HepG2 (cell line): ENCODE measurements around the gene NCLN. TPM values are rescaled to one million over a fixed set of nuclear protein-coding genes. Genes with fewer than 3 reads are reported as not detected.
"Not testable (repeated sequence)": the region's sequence is repeated elsewhere in the genome, so short reads cannot be mapped to it uniquely, and the experiment has no call there.

ENCODE experiments used
- ATAC-seq: fragments of 200-7000 bp; cut with Tn5 transposase; 3 replicates; pipeline ENCODE4 v1.9.1; 2020; ENCODE audit warnings: mild to moderate bottlenecking, moderate library complexity
- BruUV-seq: library from RNA; stranded (reverse); fragments of 400-500 nt; replicated peaks from 2 replicates; lab custom pipeline; 2021; lab: Mats Ljungman, UMichigan
- CTCF ChIA-PET: fragments of 300-600 bp; formaldehyde crosslinking; extraction: SDS; loops from one replicate; lab custom pipeline; 2021; ENCODE audit warnings: low total read pairs, inconsistent platforms, low intra/inter-chr PET ratio; lab: Yijun Ruan, JAX
- POLR2A ChIA-PET: fragments of 350-600 bp; sonication (Branson Sonifier 250); formaldehyde crosslinking; loops from one replicate; lab custom pipeline; 2020; ENCODE audit warnings: antibody characterized with exemption, inconsistent platforms; lab: Yijun Ruan, JAX
- DNase-seq: peaks from one replicate; pipeline ENCODE4 v3.0.0-alpha.2; 2015; ENCODE audit warnings: low spot score
- FAIRE-seq: peaks from 3 replicates; lab custom pipeline; 2011; peaks lifted over from hg19 to GRCh38; lab: Jason Lieb, UNC
- H2AFZ ChIP-seq: one replicate; pipeline ENCODE4 v1.6.1; 2011; ENCODE audit warnings: low read length, inconsistent platforms
- H3K27ac ChIP-seq: fragments of 300-600 bp; 3 replicates; pipeline ENCODE4 v1.8.0; 2011; ENCODE audit warnings: mixed run types, mild to moderate bottlenecking, mixed read lengths, low read length, inconsistent platforms; ENCODE audit not compliant: insufficient read depth; ENCODE audit errors: extremely low read length
- H3K27me3 ChIP-seq, 2 experiments: fragments of 200-600 bp in 1 of 2; 2 replicates in 1 of 2; 3 replicates in 1 of 2; pipeline versions ENCODE4 v1.6.0 to v1.8.0; 2011; ENCODE audit warnings: low read length in 2 of 2, mild to moderate bottlenecking in 2 of 2, moderate library complexity in 2 of 2, inconsistent platforms in 1 of 2; ENCODE audit not compliant: insufficient read depth in 2 of 2, control insufficient read depth in 1 of 2
- H3K36me3 ChIP-seq, 2 experiments: fragments of 200-600 bp in 1 of 2; replicated peaks in 1 of 2; 2 replicates in 1 of 2; 3 replicates in 1 of 2; pipeline versions ENCODE4 v1.5.1 to v1.8.0; 2011; ENCODE audit warnings: low read length in 2 of 2, inconsistent platforms in 1 of 2; ENCODE audit not compliant: insufficient read depth in 2 of 2, control insufficient read depth in 1 of 2
- H3K4me1 ChIP-seq: 2 replicates; pipeline ENCODE4 v1.5.1; 2012; ENCODE audit warnings: low read length, inconsistent platforms; ENCODE audit not compliant: insufficient read depth
- H3K4me2 ChIP-seq: 2 replicates; pipeline ENCODE4 v1.6.0; 2011; ENCODE audit warnings: low read depth, low read length, inconsistent platforms
- H3K4me3 ChIP-seq, 3 experiments: fragments of 200-600 bp in 1 of 3; sonication (generic), shearing (Covaris generic) in 1 of 3; replicated peaks in 1 of 3; 2 replicates each; pipeline ENCODE4 v1.5.1; 2011 to 2016; ENCODE audit warnings: low read length in 3 of 3, inconsistent platforms in 2 of 3, low read depth in 2 of 3, mild to moderate bottlenecking in 2 of 3, control low read depth in 1 of 3, mixed read lengths in 1 of 3; ENCODE audit not compliant: insufficient read depth in 1 of 3
- H3K79me2 ChIP-seq: one replicate; pipeline ENCODE4 v1.6.1; 2011; ENCODE audit warnings: low read length, inconsistent platforms; ENCODE audit not compliant: insufficient read depth
- H3K9ac ChIP-seq: 2 replicates; pipeline ENCODE4 v1.6.0; 2011; ENCODE audit warnings: mild to moderate bottlenecking, low read depth, low read length, inconsistent platforms; ENCODE audit not compliant: insufficient read depth
- H3K9me3 ChIP-seq: 2 replicates; pipeline ENCODE4 v1.5.1; 2012; ENCODE audit warnings: mild to moderate bottlenecking, low read length
- H4K20me1 ChIP-seq: 2 replicates; pipeline ENCODE4 v1.6.0; 2011; ENCODE audit warnings: inconsistent platforms, mild to moderate bottlenecking, low read length, moderate library complexity; ENCODE audit not compliant: insufficient read depth
- NONO ChIP-seq, 2 experiments: fragments of 450-650 bp in 1 of 2; sonication (generic) in 1 of 2; formaldehyde crosslinking in 1 of 2; IDR thresholded peaks in 1 of 2; conservative IDR thresholded peaks in 1 of 2; 2 replicates each; pipeline versions ENCODE4 v1.6.1 to v1.8.0; 2017 to 2022; ENCODE audit warnings: mild to moderate bottlenecking in 1 of 2, missing genetic modification reagents in 1 of 2, moderate library complexity in 1 of 2
- TERF1 ChIP-seq: sonication (generic); formaldehyde crosslinking; IDR thresholded peaks from 2 replicates; pipeline ENCODE4 v1.8.0; 2022; ENCODE audit warnings: mild to moderate bottlenecking, missing genetic modification reagents, moderate library complexity
- ZMYM3 ChIP-seq: sonication (generic); formaldehyde crosslinking; IDR thresholded peaks from 2 replicates; pipeline ENCODE4 v1.5.1; 2020; ENCODE audit warnings: mild to moderate bottlenecking, missing genetic modification reagents
- WGBS: methylation state at CpG from one replicate; pipeline ENCODE4 v1.1.6; 2017; ENCODE audit warnings: low lambda C conversion rate; 5-methylcytosine and 5-hydroxymethylcytosine counted together
- in situ Hi-C: cut with HindIII; loops from 2 replicates; pipeline ENCODE4 v1.10.0; 2017; ENCODE audit warnings: low pct_unique_long_range_greater_than_20kb; ENCODE audit not compliant: extremely low pct_ligation_motif_present
- intact Hi-C: fragments of 100-400 bp; cut with micrococcal nuclease; formaldehyde crosslinking; loops from one replicate; pipeline ENCODE4 v1.10.0; 2022; ENCODE audit not compliant: unreplicated experiment
- polyA plus RNA-seq, 8 experiments: library from polyadenylated mRNA; depleted of rRNA in 3 of 8; stranded (reverse) in 7 of 8; unstranded in 1 of 8; fragments of >200 nt; fragmentation: Illumina TruSeq in 4 of 8; extraction: Trizol in 4 of 8; gene quantifications; 2 replicates each; pipeline versions ENCODE4 v1.2.1 to v1.2.3, GENCODE V29; 2011 to 2016; ENCODE audit warnings: low read depth in 4 of 8, missing spikeins in 1 of 8, mixed read lengths in 1 of 8; ENCODE audit not compliant: insufficient read depth in 1 of 8
- total RNA-seq, 5 experiments: library from RNA; depleted of rRNA; stranded (reverse); fragments of >200 nt; fragmentation: Illumina TruSeq; extraction: Trizol; gene quantifications; 2 replicates each; pipeline ENCODE4 v1.2.3, GENCODE V29; 2016; ENCODE audit warnings: low read depth in 1 of 5
- TF ChIP-seq, protein P1 (sequence below): sonication (generic); formaldehyde crosslinking; IDR thresholded peaks from 2 replicates; pipeline ENCODE4 v1.5.0; 2020; ENCODE audit warnings: mild to moderate bottlenecking, missing genetic modification reagents, moderate library complexity

Gene NCLN
- total and polyA plus RNA-seq, 2 of the 13 experiments (the other 11 are each of a cell fraction or from before 2014, with no cell fraction given) = 42.6 to 56.0 TPM

GRCh38 chr19:3234800-3235199 lies 49.1 kb downstream of the NCLN start:
- in situ Hi-C loops = no loop called here
- no TSS peak for BruUV-seq
- Histone ChIP-seq H3K4me3 (no peak overlapping the region), H3K27me3 (peaks cover 0 to 6% of the 10 kb centered on the region in 2 experiments; a peak in 1 of 5 replicates), H3K4me1 (no peaks in the 10 kb centered on the region), H3K9ac (no peak overlapping the region), H3K9me3 (no peaks in the 10 kb centered on the region), H4K20me1 (no peaks in the 10 kb centered on the region), H3K27ac (no peak overlapping the region), H3K4me2 (no peak overlapping the region), H3K79me2 (no peaks in the 10 kb centered on the region), H2AFZ (no peak overlapping the region), H3K36me3 (no peaks in the 10 kb centered on the region)
- ATAC-seq (peak; percentile 37; the same call in 1 of the 3 replicates), DNase-seq (no peak), FAIRE-seq (no peak)
- intact Hi-C loops = no loop called here
- POLR2A ChIA-PET = no interaction called here
- peak; percentile 75 for TF ChIP-seq ZMYM3 (CRISPR knock-in tag)
- TF ChIP-seq, protein P1, sequence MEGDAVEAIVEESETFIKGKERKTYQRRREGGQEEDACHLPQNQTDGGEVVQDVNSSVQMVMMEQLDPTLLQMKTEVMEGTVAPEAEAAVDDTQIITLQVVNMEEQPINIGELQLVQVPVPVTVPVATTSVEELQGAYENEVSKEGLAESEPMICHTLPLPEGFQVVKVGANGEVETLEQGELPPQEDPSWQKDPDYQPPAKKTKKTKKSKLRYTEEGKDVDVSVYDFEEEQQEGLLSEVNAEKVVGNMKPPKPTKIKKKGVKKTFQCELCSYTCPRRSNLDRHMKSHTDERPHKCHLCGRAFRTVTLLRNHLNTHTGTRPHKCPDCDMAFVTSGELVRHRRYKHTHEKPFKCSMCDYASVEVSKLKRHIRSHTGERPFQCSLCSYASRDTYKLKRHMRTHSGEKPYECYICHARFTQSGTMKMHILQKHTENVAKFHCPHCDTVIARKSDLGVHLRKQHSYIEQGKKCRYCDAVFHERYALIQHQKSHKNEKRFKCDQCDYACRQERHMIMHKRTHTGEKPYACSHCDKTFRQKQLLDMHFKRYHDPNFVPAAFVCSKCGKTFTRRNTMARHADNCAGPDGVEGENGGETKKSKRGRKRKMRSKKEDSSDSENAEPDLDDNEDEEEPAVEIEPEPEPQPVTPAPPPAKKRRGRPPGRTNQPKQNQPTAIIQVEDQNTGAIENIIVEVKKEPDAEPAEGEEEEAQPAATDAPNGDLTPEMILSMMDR (CRISPR knock-in tag) = peak; percentile 47; the same call in 1 of the 2 replicates
- no peak for TF ChIP-seq TERF1 (CRISPR knock-in tag)
- 12% methylated on average over 9 of the region's 9 CpGs for WGBS
- CTCF ChIA-PET = no interaction called here

- ATAC-seq; H3K9ac ChIP-seq; H3K27me3 ChIP-seq; intact Hi-C loops; BruUV-seq; POLR2A ChIA-PET; H3K9me3 ChIP-seq; FAIRE-seq; H3K79me2 ChIP-seq; H3K4me1 ChIP-seq; H3K36me3 ChIP-seq; H4K20me1 ChIP-seq; H3K4me2 ChIP-seq; in situ Hi-C loops; H3K27ac ChIP-seq; CTCF ChIA-PET; DNase-seq; H2AFZ ChIP-seq; H3K4me3 ChIP-seq; TF ChIP-seq NONO (CRISPR knock-in tag; conservative IDR thresholded peaks at IDR 0.05): not testable (repeated sequence)
- WGBS = 15% methylated on average over 2 of the region's 2 CpGs
- TF ChIP-seq NONO (IDR thresholded peaks at IDR 0.05) = peak; percentile 62; the same call in 1 of the 2 replicates
Measured at GRCh38 chr19:3235604-3236003, 49.9 kb downstream of the NCLN start.
